Kidney epithelial cell (primary cell): Measurements from ENCODE around the gene NT5DC1. TPM values are rescaled to one million over a fixed set of nuclear protein-coding genes. Genes with fewer than 3 reads are reported as not detected.
A peak's percentile ranks its signal among the peaks of the same experiment; 100 is the strongest.

Experiments
- DNase-seq: peaks from one replicate; pipeline ENCODE4 v3.0.0-alpha.2; 2010; ENCODE audit warnings: low read depth
- H3K27me3 ChIP-seq: 2 replicates; pipeline ENCODE4 v1.6.0; 2011; ENCODE audit warnings: low read length; ENCODE audit not compliant: control insufficient read depth, insufficient read depth
- H3K36me3 ChIP-seq: 2 replicates; pipeline ENCODE4 v1.5.1; 2011; ENCODE audit warnings: low read length; ENCODE audit not compliant: control insufficient read depth, insufficient read depth
- H3K4me3 ChIP-seq: 2 replicates; pipeline ENCODE4 v1.5.1; 2011; ENCODE audit warnings: low read depth, mild to moderate bottlenecking, control low read depth, low read length
- total RNA-seq: library from RNA; depleted of rRNA; stranded (reverse); fragments of >200 nt; gene quantifications from 2 replicates; pipeline ENCODE4 v1.2.3, GENCODE V29; 2015
- TF ChIP-seq, protein P1 (sequence below): IDR thresholded peaks from 2 replicates; pipeline ENCODE4 v1.5.1; 2011; ENCODE audit warnings: mild to moderate bottlenecking, moderate library complexity, low read length, control low read depth, inconsistent platforms; ENCODE audit not compliant: insufficient read depth, poor library complexity, severe bottlenecking

The NT5DC1 gene
- total RNA-seq, 1 donor from 2014 or later = 19.3 TPM

DNA sequence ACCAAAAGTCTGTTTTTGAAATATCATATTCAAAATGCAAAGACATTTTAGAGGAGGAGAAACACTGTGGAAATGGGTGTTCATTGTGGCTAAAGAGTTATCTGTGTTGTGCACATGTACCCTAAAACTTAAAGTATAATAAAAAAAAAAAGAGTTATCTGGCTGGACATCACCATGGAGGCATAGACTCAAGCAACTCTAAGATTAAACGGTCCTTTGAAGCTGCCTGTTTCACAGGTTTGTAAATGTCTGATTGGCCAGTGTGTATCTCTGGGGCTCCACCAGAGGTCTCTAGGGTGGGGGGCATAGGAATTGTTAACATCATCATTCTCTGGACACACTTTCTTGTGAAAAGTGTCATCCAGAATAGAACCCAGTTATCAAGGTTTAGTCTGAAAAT is 114.0 kb downstream of the NT5DC1 start:
- TF ChIP-seq, protein P1, sequence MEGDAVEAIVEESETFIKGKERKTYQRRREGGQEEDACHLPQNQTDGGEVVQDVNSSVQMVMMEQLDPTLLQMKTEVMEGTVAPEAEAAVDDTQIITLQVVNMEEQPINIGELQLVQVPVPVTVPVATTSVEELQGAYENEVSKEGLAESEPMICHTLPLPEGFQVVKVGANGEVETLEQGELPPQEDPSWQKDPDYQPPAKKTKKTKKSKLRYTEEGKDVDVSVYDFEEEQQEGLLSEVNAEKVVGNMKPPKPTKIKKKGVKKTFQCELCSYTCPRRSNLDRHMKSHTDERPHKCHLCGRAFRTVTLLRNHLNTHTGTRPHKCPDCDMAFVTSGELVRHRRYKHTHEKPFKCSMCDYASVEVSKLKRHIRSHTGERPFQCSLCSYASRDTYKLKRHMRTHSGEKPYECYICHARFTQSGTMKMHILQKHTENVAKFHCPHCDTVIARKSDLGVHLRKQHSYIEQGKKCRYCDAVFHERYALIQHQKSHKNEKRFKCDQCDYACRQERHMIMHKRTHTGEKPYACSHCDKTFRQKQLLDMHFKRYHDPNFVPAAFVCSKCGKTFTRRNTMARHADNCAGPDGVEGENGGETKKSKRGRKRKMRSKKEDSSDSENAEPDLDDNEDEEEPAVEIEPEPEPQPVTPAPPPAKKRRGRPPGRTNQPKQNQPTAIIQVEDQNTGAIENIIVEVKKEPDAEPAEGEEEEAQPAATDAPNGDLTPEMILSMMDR = no peak

DNA sequence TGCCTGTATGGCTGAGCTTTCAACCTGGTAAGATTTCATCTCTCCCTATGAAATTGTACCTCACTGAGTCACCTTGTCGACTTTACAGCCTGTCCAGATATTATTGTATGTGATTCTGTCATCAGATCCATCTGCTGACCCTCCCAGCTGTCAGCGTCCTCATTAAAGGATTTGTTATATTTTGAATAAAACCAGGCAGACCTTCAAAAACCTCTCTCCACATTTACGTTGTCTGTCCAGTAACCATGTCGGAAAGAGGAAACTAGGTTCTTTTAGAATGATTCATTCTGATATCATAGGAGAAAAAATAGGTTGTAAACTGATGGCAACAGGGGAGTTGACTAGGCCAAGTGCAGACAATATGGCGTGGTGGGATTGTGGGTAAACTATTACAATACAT is 114.8 kb downstream of the NT5DC1 start:
- H3K27me3 ChIP-seq = no peaks in the 10 kb centered on the region
- TF ChIP-seq, protein P1 = no peak
- H3K4me3 ChIP-seq = no peak overlapping the region
- no peaks in the 10 kb centered on the region for H3K36me3 ChIP-seq
- DNase-seq = no peak

More for the DNA sequence above, 114.0 kb downstream of the NT5DC1 start:
- Histone ChIP-seq H3K36me3 (no peaks in the 10 kb centered on the region), H3K4me3 (no peak overlapping the region), H3K27me3 (no peaks in the 10 kb centered on the region)
- no peak for DNase-seq

DNA sequence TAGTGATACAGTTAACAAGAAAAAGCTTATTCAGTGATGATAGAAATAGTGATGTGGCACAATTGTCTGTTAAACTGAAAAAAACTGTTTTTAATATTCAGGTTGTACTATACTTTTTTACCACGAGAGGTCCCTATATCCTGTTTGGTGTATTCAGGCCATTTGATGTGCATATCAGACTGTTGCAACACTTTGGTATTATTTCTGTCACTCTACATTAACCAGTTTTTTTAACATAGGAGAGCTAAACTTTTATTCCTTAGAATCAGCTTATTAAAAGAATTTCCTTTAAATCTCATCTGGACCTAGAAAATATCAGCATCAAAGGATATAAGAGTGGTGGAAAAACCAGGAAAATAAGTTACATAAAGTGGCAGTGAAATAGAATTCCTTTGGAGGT is 116.4 kb downstream of the NT5DC1 start:
- no peak for DNase-seq
- Histone ChIP-seq H3K36me3 (no peaks in the 10 kb centered on the region), H3K4me3 (no peak overlapping the region), H3K27me3 (no peaks in the 10 kb centered on the region)
- TF ChIP-seq, protein P1 = peak; percentile 49

DNA sequence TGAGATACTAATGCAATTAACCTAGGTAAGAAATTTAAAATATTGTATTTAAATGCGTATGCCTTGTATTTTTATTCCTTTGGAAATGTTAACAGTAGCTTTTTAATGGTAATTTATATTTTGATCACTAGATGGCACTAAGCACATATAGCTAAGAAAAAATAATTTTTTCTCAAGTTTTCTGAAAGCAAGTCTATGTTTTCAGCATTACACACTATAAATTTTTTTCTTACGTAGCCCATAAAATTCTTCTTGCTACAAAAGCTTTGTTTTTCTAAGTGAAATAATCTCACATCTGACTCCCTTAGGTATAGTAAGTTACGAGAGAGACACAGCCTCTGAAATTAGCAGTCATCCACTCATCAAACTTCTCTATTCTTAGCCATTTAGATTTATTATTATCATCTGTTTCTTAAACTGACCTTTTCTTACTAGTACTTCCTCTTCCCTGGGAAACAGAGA is 117.5 kb downstream of the NT5DC1 start:
- TF ChIP-seq, protein P1 = no peak
- DNase-seq = no peak
- H3K36me3 ChIP-seq = no peaks in the 10 kb centered on the region
- no peak overlapping the region for H3K4me3 ChIP-seq
- H3K27me3 ChIP-seq = no peaks in the 10 kb centered on the region

DNA sequence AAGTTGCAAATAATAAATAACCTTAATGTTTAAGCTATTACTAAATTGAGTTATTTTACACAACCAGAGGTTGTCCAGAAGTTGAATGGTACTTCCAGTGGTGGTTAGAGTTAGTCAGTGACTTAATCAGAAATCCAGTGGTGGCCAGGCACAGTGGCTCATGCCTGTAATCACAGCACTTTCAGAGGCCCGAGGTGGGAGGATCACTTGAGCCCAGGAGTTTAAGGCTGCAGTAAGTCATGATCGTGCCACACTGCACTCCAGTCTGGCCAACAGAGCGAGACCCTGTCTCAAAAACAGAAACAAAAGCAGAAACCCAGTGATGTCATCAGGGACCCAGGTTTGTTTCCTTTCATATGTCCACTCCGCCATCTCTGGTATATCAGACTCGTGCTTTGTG is 118.2 kb downstream of the NT5DC1 start:
- no peak for DNase-seq
- TF ChIP-seq, protein P1 = no peak
- H3K36me3 ChIP-seq = no peaks in the 10 kb centered on the region
- no peaks in the 10 kb centered on the region for H3K27me3 ChIP-seq
- no peak overlapping the region for H3K4me3 ChIP-seq

DNA sequence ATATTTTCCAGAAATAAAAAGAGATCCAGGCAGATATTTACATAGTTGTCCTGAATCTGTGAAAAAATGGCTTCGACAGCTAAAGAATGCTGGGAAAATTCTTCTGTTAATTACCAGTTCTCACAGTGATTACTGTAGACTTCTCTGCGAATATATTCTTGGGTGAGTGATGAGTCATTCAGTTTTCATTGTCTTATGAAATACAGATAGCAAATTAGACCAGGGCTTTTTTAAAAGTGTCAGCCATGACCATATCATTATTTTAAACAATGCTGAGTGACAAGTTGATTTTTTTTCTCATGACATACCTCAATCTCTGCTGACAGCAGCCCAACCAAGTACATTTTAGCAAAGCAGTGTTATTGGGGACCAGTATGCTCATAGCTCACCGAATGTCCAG is 120.4 kb downstream of the NT5DC1 start:
- TF ChIP-seq, protein P1 = no peak
- Histone ChIP-seq H3K4me3 (no peak overlapping the region), H3K27me3 (no peaks in the 10 kb centered on the region), H3K36me3 (peaks cover 1% of the 10 kb centered on the region)
- DNase-seq = no peak
